NT2/D1 (cell line): ENCODE measurements around the gene TGFB1I1.
"Not testable (repeated sequence)": the region's sequence is repeated elsewhere in the genome, so short reads cannot be mapped to it uniquely, and the experiment has no call there.

Experiments used
- YY1 ChIP-seq: IDR thresholded peaks from 2 replicates; pipeline ENCODE4 v1.6.1; 2011; ENCODE audit not compliant: insufficient read length, insufficient read depth
- ZNF274 ChIP-seq: IDR thresholded peaks from 2 replicates; pipeline ENCODE4 v1.6.1; 2011; ENCODE audit warnings: mild to moderate bottlenecking, low read depth, low read length

DNA sequence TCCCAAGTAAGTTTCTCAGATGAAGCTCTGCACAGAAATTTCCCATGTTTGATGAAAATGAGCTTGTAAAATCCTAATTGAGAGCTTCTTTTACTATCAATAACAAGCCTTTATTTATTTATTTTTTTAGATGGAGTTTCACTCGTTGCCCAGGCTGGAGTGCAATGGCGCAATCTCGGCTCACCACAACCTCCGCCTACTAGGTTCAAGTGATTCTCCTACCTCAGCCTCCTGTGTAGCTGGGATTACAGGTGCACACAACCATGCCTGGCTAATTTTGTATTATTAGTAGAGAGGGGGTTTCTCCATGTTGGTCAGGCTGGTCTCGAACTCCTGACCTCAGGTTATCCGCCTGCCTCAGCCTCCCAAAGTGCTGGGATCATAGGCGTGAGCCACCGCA lies 31.6 kb downstream of the TGFB1I1 start:
- not testable (repeated sequence) for TF ChIP-seq ZNF274, YY1
